NCI-H524 (cell line): Measurements from ENCODE around the gene METTL6.

Source experiments
- DNase-seq, 2 experiments: peaks; one replicate each; lab custom pipeline; 2025; lab: John Stamatoyannopoulos, UW

The METTL6 gene

DNA sequence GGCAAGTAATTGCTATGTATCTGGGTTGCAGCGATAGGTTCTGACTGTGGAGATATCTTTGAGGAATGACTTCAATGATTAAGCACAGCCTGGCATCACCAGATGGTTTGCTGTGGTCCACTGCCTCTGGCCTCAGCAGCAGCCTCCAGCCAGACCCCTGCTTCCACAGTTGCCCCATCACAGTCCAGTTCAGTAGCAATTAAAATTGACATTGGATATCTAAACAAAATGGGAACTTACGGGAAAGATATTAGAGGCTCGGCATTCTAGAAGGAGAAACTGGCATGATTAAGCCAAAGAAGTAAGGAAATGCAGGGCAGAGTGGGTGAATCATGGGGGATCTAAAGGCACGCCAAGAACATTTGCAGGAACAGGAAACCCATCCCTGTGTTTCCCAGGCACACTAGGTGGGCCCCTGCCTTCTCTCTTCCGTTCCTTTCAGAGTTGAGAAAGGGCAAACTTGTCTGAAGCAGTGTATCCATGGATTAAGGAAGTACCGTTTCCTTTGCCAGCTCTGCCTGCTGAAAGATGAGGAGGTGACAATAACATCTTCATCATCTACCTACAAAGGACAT is 58.7 kb downstream of the METTL6 start:
- DNase-seq: peak in 1 of 2 experiments; percentile 66

- no peak for DNase-seq
Observed at GRCh38 chr3:15367059-15367458, 60.3 kb downstream of the METTL6 start.

DNA sequence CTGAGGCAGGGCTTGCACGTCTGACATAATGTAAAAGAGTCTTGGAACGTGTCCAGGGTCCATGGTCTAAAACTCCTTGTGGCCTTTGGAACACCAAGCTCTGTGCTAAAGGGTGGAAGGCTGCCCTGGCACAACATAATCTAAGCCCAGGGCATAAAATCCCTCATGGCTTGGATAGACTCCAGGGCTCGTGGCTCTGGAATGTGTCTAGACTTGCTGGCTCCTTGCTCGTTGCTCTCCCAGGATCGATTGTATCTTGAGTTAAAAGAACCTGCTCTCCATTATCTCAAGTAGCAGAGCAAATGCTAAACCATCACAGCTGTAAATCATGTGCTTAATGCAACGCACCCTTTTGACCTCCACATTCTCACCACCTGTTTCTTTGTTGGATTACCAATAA is 63.3 kb downstream of the METTL6 start:
- DNase-seq: peak; percentile 33 to 70

- DNase-seq: no peak
Observed at GRCh38 chr3:15361494-15362214, 65.7 kb downstream of the METTL6 start.

DNA sequence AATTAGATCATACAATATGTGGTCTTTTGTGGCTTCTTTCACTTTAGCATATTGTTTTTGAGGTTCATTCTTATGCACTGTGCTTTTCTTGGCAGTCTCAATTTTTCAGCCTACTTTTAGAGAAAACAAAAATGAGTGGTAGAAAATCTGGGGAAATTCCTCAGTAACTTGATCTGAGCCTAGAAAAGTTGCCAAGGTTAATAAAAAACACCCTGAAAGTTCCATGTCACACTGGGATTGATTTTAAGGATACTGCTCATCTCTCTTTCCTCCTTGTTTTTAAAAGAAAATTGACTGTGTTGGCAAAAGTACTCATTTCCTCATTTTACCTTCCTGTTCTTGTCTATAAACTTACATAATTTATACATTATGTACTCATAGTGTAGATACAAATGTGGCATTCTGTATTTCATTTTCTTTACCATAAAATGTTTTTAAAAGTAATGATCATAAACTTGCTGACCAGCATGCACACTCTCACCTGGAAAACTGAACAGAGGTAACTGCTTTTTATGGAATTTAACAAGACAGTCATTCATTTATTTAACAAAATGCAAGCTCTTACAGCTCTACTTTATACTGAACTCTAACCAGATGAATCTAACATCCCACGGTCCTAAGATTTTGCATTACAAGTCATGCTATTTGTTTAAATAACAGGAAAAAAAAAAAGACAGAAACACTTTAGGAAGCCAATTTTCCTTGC is 66.4 kb downstream of the METTL6 start:
- DNase-seq: no peak
